Fibroblast of skin of left biceps (primary cell): ENCODE results near the gene NEB.
"Not testable (repeated sequence)": the region's sequence is repeated elsewhere in the genome, so short reads cannot be mapped to it uniquely, and the experiment has no call there.

ENCODE experiments used
- DNase-seq, 2 experiments: peaks; one replicate each; pipeline ENCODE4 v3.0.0-alpha.2; 2013; ENCODE audit warnings: low read depth in 2 of 2

The NEB gene

GRCh38 chr2:151654085-151654484, 80.2 kb downstream of the NEB start:
- no peak for DNase-seq

- no peak for DNase-seq
These were observed 83.0 kb downstream of the NEB start for GRCh38 chr2:151651274-151651673.

GRCh38 chr2:151650456-151650855, 83.8 kb downstream of the NEB start:
- no peak for DNase-seq

GRCh38 chr2:151649966-151650365, 84.3 kb downstream of the NEB start:
- DNase-seq: no peak

- no peak for DNase-seq
These were observed 84.9 kb downstream of the NEB start for GRCh38 chr2:151649400-151649799.

GRCh38 chr2:151646512-151646911, 87.8 kb downstream of the NEB start:
- not testable (repeated sequence) for DNase-seq

GRCh38 chr2:151644580-151644979, 89.7 kb downstream of the NEB start:
- DNase-seq: no peak

GRCh38 chr2:151641895-151642294, 92.4 kb downstream of the NEB start:
- not testable (repeated sequence) for DNase-seq

- no peak for DNase-seq
These were observed 94.2 kb downstream of the NEB start for GRCh38 chr2:151640087-151640486.

GRCh38 chr2:151638990-151639389, 95.3 kb downstream of the NEB start:
- no peak for DNase-seq

GRCh38 chr2:151638191-151638933, 95.9 kb downstream of the NEB start:
- DNase-seq: no peak

GRCh38 chr2:151637271-151637781, 97.0 kb downstream of the NEB start:
- no peak for DNase-seq

GRCh38 chr2:151634736-151635467, 99.4 kb downstream of the NEB start:
- no peak for DNase-seq

- no peak for DNase-seq
These were observed 101.2 kb downstream of the NEB start for GRCh38 chr2:151632993-151633565.

- no peak for DNase-seq
These were observed 103.9 kb downstream of the NEB start for GRCh38 chr2:151630372-151630771.

GRCh38 chr2:151627353-151627752, 106.9 kb downstream of the NEB start:
- no peak for DNase-seq

- DNase-seq: no peak
These were observed 110.0 kb downstream of the NEB start for GRCh38 chr2:151624271-151624670.

- no peak for DNase-seq
These were observed 110.6 kb downstream of the NEB start for GRCh38 chr2:151623631-151624030.

GRCh38 chr2:151620761-151621160, 113.5 kb downstream of the NEB start:
- no peak for DNase-seq

- no peak for DNase-seq
These were observed 114.8 kb downstream of the NEB start for GRCh38 chr2:151619337-151619989.

GRCh38 chr2:151616760-151617339, 117.4 kb downstream of the NEB start:
- no peak for DNase-seq
